Panc1 (cell line): Measurements from ENCODE around the gene CEPT1. TPM values are rescaled to one million over a fixed set of nuclear protein-coding genes. Genes with fewer than 3 reads are reported as not detected.

Source experiments
- ATAC-seq: fragments of 200-7000 bp; cut with Tn5 transposase; 2 replicates; pipeline ENCODE4 v1.9.1; 2020; ENCODE audit warnings: mild to moderate bottlenecking, moderate library complexity
- BruUV-seq: library from RNA; stranded (reverse); fragments of 400-500 nt; replicated peaks from 2 replicates; lab custom pipeline; 2021; lab: Mats Ljungman, UMichigan
- CTCF ChIA-PET: fragments of 300-600 bp; sonication (Branson Sonifier 250); formaldehyde crosslinking; loops from one replicate; lab custom pipeline; 2022; ENCODE audit warnings: antibody characterized with exemption; lab: Charles Lee
- POLR2A ChIA-PET: fragments of 300-600 bp; sonication (Branson Sonifier 250); formaldehyde crosslinking; loops from one replicate; lab custom pipeline; 2022; ENCODE audit warnings: antibody characterized with exemption; lab: Charles Lee
- DNase-seq: peaks from one replicate; pipeline ENCODE4 v3.0.0-alpha.2; 2010; ENCODE audit warnings: low read depth, low spot score
- H3K27ac ChIP-seq: 2 replicates; pipeline ENCODE4 v1.5.1; 2011; ENCODE audit warnings: mild to moderate bottlenecking, low read length, inconsistent platforms
- H3K27me3 ChIP-seq: fragments of 200-500 bp; sonication (Bioruptor generic); 2 replicates; pipeline ENCODE4 v1.6.0; 2014; ENCODE audit warnings: low read length, inconsistent platforms; ENCODE audit not compliant: control insufficient read depth, insufficient read depth
- H3K36me3 ChIP-seq: fragments of 200-500 bp; sonication (Bioruptor generic); 2 replicates; pipeline ENCODE4 v1.5.1; 2014; ENCODE audit warnings: inconsistent platforms, mild to moderate bottlenecking, low read length, moderate library complexity; ENCODE audit not compliant: control insufficient read depth, insufficient read depth
- H3K4me1 ChIP-seq: 2 replicates; pipeline ENCODE4 v1.5.1; 2011; ENCODE audit warnings: inconsistent platforms, mild to moderate bottlenecking, low read length, moderate library complexity; ENCODE audit not compliant: control insufficient read depth, insufficient read depth
- H3K4me3 ChIP-seq, 2 experiments: 2 replicates each; pipeline ENCODE4 v1.5.1; 2011 to 2012; ENCODE audit warnings: low read depth in 2 of 2, low read length in 2 of 2, mild to moderate bottlenecking in 2 of 2, inconsistent platforms in 1 of 2, moderate library complexity in 1 of 2
- H3K9me3 ChIP-seq: fragments of 200-500 bp; sonication (Bioruptor generic); 2 replicates; pipeline ENCODE4 v1.5.1; 2014; ENCODE audit warnings: low read depth, mild to moderate bottlenecking, inconsistent platforms, low read length, moderate library complexity; ENCODE audit not compliant: control insufficient read depth, insufficient read depth
- CTCF ChIP-seq: fragments of 450-650 bp; IDR thresholded peaks from 2 replicates; pipeline ENCODE4 v1.5.1; 2017; ENCODE audit warnings: mild to moderate bottlenecking
- POLR2AphosphoS5 ChIP-seq: IDR thresholded peaks from 2 replicates; pipeline ENCODE4 v1.6.1; 2012; ENCODE audit warnings: mild to moderate bottlenecking, low read depth, low read length, moderate library complexity
- REST ChIP-seq, 2 experiments: IDR thresholded peaks; 2 replicates each; pipeline ENCODE4 v1.6.1; 2011 to 2012; ENCODE audit warnings: low read depth in 2 of 2, control low read depth in 1 of 2, low read length in 1 of 2, mild to moderate bottlenecking in 1 of 2, moderate library complexity in 1 of 2; ENCODE audit not compliant: insufficient read depth in 1 of 2
- SIN3A ChIP-seq: IDR thresholded peaks from 2 replicates; pipeline ENCODE4 v1.6.1; 2012; ENCODE audit warnings: low read depth, mild to moderate bottlenecking, low read length, moderate library complexity, borderline replicate concordance; ENCODE audit not compliant: insufficient read depth
- TCF7L2 ChIP-seq: IDR thresholded peaks from 2 replicates; pipeline ENCODE4 v1.6.1; 2011; ENCODE audit warnings: mild to moderate bottlenecking, low read depth, low read length, inconsistent platforms
- in situ Hi-C: cut with HindIII; loops from 2 replicates; pipeline ENCODE4 v1.10.0; 2016; ENCODE audit warnings: low sequenced_read_pairs, low pct_unique_long_range_greater_than_20kb
- intact Hi-C: fragments of 100-400 bp; cut with micrococcal nuclease; formaldehyde crosslinking; loops from one replicate; pipeline ENCODE4 v1.10.0; 2022; ENCODE audit not compliant: unreplicated experiment
- total RNA-seq: library from RNA; stranded (reverse); gene quantifications from one replicate; pipeline ENCODE4 v1.2.1, GENCODE V29; 2021; ENCODE audit not compliant: unreplicated experiment

The CEPT1 gene
- total RNA-seq, 1 experiment from 2014 or later: 21.9 TPM

GRCh38 chr1:111182052-111182451 is 42.0 kb downstream of the CEPT1 start:
- CTCF ChIA-PET: no interaction called here

GRCh38 chr1:111183308-111184069 is 43.5 kb downstream of the CEPT1 start:
- ATAC-seq (no peak), DNase-seq (no peak)
- in situ Hi-C loops: no loop called here
- TF ChIP-seq POLR2AphosphoS5: no peak
- TF ChIP-seq TCF7L2: no peak
- no peak for TF ChIP-seq SIN3A
- no peak for TF ChIP-seq CTCF
- no peak for TF ChIP-seq REST (IDR thresholded peaks at IDR 0.05; ENCODE audit: insufficient read depth in 1 of 2, low read depth in 2 of 2, low read length in 1 of 2)
- intact Hi-C loops: no loop called here
- ChIA-PET POLR2A (no interaction called here), CTCF (no interaction called here)
- no peak overlapping the region for H3K27ac ChIP-seq
- no peak overlapping the region for H3K4me3 ChIP-seq
- H3K9me3 ChIP-seq: no peaks in the 10 kb centered on the region
- no peaks in the 10 kb centered on the region; the same call in 1 of the 2 replicates for H3K36me3 ChIP-seq
- no TSS peak for BruUV-seq
- H3K27me3 ChIP-seq: no peaks in the 10 kb centered on the region
- no peaks in the 10 kb centered on the region for H3K4me1 ChIP-seq

More at GRCh38 chr1:111182052-111182451, 42.0 kb downstream of the CEPT1 start:
- ATAC-seq: no peak
- BruUV-seq: no TSS peak
- intact Hi-C loops (no loop called here), in situ Hi-C loops (no loop called here)
- Histone ChIP-seq H3K4me1 (no peaks in the 10 kb centered on the region), H3K4me3 (no peak overlapping the region), H3K27me3 (no peaks in the 10 kb centered on the region), H3K27ac (no peak overlapping the region), H3K9me3 (no peaks in the 10 kb centered on the region), H3K36me3 (peaks cover 3% of the 10 kb centered on the region; the same call in 1 of the 2 replicates)
- DNase-seq: no peak
- TF ChIP-seq TCF7L2 (no peak), REST (IDR thresholded peaks at IDR 0.05; ENCODE audit: insufficient read depth in 1 of 2, low read depth in 2 of 2, low read length in 1 of 2) (no peak), POLR2AphosphoS5 (no peak), CTCF (no peak), SIN3A (no peak)
- POLR2A ChIA-PET: no interaction called here
